Stimulated activated CD8-positive, alpha-beta memory T cell treated with anti-CD3 and anti-CD28 coated beads, Interleukin-15, amount 100 ng/mL, for 4 hours (primary cell): ENCODE measurements around the gene ASAP3.

Source experiments
- DNase-seq, 2 donors: peaks; one replicate each; pipeline ENCODE4 v3.0.0-alpha.2; 2020; ENCODE audit warnings: low read depth in 2 of 2

ASAP3 gene

DNA sequence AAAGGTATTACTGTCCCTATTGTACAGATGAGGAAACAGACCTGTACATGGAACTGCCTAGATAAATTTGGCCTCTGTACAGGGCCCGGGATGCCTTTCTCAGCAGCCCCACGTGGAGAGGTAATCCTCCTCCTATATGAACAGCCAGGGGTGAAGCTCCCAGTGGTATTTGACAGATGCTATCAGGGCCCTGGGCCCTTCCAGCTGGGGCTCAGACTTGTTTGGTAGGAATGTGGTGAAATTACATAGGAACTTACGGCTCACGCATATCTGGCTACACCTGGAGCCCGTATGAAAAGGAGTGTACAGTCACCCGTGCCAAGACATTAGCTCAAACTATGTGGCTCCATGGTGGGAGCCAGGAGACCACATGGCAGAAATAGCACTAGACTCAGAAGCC lies 34.7 kb downstream of the ASAP3 start:
- DNase-seq = no peak

DNA sequence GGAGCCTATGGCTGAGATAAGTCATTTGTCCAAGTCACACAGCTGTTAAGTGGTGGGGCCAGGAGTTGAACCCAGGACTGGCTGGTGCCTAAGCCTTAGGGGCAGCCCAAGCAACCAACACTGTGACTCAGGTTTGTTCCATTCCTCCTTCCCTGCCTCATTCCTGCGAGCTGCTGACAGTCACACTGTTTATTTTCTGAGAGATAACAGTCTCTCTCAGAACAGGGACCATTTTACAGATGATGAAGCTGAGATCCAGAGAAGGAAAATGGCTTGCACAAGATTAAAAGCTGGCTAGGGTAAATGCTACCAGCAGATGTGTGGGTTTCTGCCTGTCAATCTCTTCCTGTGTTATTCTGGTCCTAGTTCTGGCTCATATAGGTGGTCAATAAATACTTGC lies 35.1 kb downstream of the ASAP3 start:
- DNase-seq = no peak

DNA sequence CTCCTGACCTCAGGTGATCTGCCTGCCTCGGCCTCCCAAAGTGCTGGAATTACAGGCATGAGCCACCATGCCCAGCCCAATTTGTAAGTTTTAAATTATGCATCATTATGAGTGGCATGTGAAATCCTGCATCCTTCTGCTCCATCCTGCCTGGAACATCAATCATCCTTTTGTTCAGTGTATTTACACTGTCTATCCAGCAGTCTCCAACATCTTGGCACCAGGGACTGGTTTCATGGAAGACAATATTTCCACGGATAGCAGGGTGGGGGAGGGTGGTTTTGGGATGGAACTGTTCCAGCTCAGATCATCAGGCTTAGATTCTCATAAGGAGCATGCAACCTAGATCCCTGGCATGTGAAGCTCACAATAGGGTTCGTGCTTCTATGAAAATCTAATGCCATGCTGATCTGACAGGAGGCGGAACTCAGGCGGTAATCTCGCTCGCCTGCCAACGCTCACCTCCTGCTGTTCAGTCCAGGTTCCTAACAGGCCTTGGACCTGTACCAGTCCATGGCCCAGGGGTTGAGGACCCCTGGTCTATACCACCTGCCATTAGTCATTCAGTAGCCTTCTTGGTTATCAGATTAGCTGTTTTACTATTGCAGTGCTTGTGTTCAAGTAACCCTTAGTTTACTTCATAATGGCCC lies 37.2 kb downstream of the ASAP3 start:
- DNase-seq = no peak

- no peak for DNase-seq
These were observed 39.2 kb downstream of the ASAP3 start for GRCh38 chr1:23444596-23445390.

GRCh38 chr1:23444104-23444533 lies 39.9 kb downstream of the ASAP3 start:
- no peak for DNase-seq

- DNase-seq = no peak
These were observed 41.2 kb downstream of the ASAP3 start for GRCh38 chr1:23442751-23443150.

DNA sequence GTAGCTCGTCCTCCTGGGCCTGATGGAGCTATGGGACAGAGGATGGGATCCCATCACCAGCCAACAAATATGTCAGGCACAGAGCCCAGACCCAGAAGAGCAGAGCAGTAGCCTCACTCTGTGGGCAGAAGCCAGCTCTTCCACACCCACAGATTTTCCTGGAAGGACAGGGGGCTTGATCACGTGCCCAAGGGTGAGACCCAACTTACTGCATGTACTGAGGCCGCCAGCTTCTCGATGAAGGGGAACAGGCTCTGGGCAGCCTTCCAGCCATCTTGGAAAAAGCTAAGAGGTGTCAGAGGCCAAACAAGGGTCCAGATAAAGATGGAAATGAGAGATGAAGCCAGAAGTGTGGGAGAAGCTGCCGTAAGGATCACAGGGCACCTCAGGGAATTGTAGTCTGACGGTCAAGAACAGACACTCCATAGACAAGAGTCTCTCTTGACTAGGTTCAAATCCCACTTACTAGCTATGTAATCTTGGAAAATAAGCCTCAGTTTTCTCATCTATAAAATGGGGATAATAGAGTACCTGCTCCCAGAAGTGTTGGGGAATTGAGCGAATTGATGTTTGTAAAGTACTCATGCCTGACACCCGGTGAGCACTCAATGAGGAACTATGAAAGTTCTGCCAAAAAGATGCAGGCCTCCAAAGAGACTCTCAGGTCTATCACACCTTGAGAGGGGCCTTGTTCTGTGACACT lies 42.4 kb downstream of the ASAP3 start:
- no peak for DNase-seq

GRCh38 chr1:23438545-23438944 lies 45.4 kb downstream of the ASAP3 start:
- no peak for DNase-seq

- no peak for DNase-seq
These were observed 46.7 kb downstream of the ASAP3 start for GRCh38 chr1:23437355-23437664.

DNA sequence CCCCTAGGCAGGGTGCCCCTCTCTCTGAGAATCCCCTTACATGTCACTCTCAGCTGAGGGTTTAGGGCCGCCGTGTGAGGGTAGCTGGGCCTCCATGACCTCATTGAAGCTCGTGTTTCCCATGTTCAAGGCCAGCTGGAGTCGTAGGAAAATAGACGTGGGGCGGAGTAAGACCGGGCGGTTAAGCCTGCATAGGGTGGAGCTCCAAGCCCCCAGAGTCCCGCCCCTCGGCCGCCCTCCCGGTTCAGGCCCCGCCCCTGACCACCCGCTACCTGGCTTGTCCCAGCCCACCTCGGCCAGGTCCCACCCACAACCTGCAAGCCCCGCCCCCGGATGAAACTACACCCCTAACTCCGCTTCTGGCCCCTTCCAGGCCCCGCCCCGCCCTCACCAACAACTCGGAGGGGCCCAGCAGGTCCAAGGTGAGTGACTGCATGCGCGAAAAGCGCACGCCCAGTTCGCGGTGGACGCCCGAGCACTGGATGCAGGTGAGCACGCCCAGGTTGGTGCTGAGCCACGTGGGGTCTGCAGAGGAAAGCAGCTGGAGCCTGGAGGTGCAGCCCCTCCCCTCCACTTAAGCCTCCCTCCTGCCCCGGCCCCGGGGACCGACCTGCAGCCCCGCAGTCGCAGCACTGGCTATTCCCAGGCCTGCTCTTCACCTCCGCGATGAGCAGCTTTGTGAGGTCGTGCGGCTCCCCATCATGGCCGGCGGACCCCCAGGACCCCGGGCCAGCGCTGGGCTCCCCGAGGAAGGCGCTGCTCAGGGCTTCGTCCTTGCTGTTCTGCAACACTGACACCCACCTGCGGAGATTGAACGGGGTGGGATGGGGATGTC lies 47.2 kb downstream of the ASAP3 start:
- no peak for DNase-seq

DNA sequence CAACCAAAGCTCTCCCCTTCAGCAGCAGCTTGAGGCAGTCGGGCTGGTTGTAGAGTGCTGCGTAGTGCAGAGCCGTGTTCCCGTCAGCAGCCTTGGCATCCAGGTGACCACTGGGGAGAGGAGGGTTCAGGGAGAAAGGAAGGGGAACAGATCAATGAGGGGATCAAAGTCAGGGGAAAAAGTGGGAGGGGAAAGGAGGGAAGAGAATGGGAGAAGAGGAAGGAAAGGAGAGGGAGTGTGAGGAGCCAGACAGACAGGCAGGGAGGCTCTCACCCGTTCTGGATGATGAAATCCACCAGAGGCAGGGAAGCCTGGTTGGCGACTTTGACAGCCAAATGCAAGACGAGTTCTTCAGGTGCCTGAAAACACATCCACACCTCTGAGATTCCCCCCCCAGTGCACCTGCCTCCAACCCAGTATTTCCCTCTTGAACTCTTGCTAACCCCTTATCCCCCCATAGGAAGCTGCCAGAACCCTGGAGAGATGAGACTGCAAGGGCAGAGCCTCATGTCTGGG lies 49.7 kb downstream of the ASAP3 start:
- no peak for DNase-seq

GRCh38 chr1:23433122-23433521 lies 50.9 kb downstream of the ASAP3 start:
- DNase-seq = no peak

GRCh38 chr1:23431431-23431830 lies 52.5 kb downstream of the ASAP3 start:
- DNase-seq = no peak

- no peak for DNase-seq
These were observed 53.2 kb downstream of the ASAP3 start for GRCh38 chr1:23430803-23431202.

DNA sequence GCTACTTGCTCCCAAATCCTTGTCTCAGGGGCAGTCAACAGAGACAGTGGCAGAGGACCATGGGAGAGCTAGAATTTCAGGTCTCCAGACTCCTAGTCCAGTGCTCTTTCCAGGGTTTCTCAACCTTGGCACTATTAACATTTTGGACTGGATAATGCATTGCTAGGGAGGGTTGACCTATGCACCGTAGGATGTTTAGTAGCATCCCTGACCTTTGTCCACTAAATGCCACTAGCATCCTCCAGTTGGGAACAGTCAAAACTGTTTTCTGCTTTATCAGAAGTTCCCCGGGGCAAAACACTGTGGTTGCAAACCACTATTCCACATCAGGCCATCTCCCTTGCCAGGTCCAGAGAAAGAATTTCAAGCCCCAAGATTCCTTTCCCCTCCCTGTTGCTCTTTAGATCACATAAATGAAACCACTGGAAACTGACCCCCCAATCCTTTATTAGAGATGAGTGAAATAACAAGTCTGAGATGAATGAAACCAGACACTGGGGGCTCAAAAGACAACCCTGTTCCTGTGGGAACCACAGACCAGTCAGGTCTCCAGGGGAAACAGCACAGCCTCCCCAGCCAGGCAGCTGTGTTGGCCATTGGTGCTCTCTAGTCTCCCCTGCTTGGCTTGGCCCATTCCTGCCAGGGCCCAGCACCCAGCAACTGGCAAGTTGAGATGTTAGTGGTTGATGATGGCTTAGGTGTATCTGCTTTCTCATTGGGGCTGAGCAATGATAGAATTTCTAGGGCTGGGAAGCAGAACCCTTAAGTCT lies 55.7 kb downstream of the ASAP3 start:
- DNase-seq = no peak

- DNase-seq = no peak
These were observed 56.4 kb downstream of the ASAP3 start for GRCh38 chr1:23427550-23427949.

- no peak for DNase-seq
These were observed 57.2 kb downstream of the ASAP3 start for GRCh38 chr1:23426828-23427227.

DNA sequence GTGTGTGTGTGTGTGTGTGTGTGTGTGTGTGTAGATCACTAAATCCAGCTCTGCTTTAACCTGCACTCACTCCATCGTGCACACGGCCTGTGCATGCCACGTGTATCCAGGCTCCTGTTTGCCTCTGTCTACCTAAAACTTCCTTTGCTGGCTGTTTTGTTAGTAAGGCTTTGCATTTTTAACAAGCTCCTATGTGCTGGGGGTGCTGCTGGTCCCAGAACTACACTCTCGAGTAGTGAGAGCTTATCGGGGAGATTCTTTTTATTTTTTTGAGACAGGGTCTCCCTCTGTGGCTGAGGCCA lies 58.8 kb downstream of the ASAP3 start:
- DNase-seq = no peak

GRCh38 chr1:23424293-23425192 lies 59.4 kb downstream of the ASAP3 start, which contains the start of gene TCEA3:
TSS of gene TCEA3 (minus strand) at chr1:23424748. CDS start at chr1:23424633, 115 bp downstream.
- DNase-seq = peak in 1 of 2 donors; percentile 14
